ENCODE measurements around the gene NEK9. TPM values are rescaled to one million over a fixed set of nuclear protein-coding genes. Genes with fewer than 3 reads are reported as not detected.

NEK9 gene
- total RNA-seq, 1 experiment from 2014 or later: 103 TPM

DNA sequence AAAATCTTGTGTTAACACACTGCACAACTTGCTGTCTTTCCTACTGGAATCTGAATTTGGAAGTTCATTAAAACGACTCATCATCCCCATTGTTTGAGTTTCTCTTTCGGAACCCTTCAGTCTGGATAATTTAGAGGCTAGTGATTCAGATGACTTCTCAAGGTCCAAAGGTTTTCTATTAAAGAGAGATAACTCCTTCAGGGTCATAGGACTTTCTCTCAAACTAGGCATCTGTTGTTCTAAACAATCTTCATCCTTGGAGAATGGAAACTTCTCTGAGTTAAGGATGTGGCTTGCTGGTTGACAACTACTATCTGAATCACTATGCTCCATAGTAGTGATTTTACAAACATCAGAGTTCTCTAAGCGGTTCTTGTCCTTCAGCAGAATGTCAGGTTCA lies 79.9 kb downstream of the NEK9 start:
- H4K20me1 ChIP-seq (ENCODE audit: insufficient read depth, low read depth, low read length): 0 out of 2 replicates have a peak, but pooled peaks cover 5% of the 10 kb centered on the region
- H3K9me2 ChIP-seq (replicated peaks; ENCODE audit: insufficient read depth, low read length): no peaks in the 10 kb centered on the region
- no peak overlapping the region for H3K9ac ChIP-seq (ENCODE audit: low read length)
- peaks cover 91% of the 10 kb centered on the region for H3K79me2 ChIP-seq (ENCODE audit: low read length)
- H3K9me3 ChIP-seq (ENCODE audit: low read length): no peaks in the 10 kb centered on the region
- no peak for DNase-seq
- H3K4me2 ChIP-seq (ENCODE audit: low read depth, low read length, poor library complexity, severe bottlenecking): no peak overlapping the region
- no peak overlapping the region for H3K27ac ChIP-seq (ENCODE audit: low read length)
- H2AFZ ChIP-seq (ENCODE audit: low read length): no peak overlapping the region
- H3K36me3 ChIP-seq (ENCODE audit: insufficient read depth, low read length): peaks cover 52% of the 10 kb centered on the region
- peaks cover 32% of the 10 kb centered on the region for H3K4me1 ChIP-seq (ENCODE audit: low read length)
- H3K4me3 ChIP-seq (ENCODE audit: low read length): no peak overlapping the region
- no peaks in the 10 kb centered on the region for H3K27me3 ChIP-seq (ENCODE audit: low read length)

DNA sequence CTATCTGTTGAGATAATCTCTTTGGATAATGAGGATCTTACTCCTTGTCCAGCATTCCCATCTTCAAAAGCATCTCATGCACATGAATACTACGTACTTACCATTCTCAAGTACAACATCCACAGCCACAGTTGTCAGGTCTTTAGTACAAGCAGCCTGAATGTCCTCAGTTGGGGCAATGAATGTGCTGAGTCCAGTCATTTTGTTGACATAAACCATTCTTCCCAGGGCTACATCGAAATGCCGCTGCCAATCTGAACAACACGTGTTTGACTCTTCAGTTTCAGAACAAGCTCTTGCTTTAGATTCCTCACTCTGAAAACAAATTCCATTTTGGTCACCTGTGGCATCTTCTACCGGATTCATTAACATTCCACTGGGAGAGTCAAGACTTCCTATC lies 80.6 kb downstream of the NEK9 start:
- no peak overlapping the region for H3K4me2 ChIP-seq (ENCODE audit: low read depth, low read length, poor library complexity, severe bottlenecking)

DNA sequence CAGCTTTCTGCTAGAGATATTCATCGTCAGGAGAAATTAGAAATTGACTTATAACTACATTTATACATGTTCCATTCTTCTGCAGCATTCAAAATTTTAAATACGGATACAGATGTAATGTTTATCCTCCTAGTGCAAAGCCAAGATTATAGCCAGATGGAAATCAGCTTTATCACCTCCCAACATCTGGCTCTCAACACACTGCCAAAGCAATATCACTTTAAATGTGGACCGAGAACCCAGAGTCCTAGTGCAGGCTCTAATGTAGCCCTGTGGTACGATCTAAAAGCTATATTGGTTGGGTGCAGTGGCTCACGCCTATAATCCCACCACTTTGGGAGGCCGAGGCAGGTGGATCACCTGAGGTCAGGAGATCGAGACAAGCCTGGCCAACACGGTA lies 82.1 kb downstream of the NEK9 start:
- H4K20me1 ChIP-seq (ENCODE audit: insufficient read depth, low read depth, low read length): 0 out of 2 replicates have a peak, but pooled peaks cover 5% of the 10 kb centered on the region
- peaks cover 86% of the 10 kb centered on the region for H3K79me2 ChIP-seq (ENCODE audit: low read length)
- H3K4me1 ChIP-seq (ENCODE audit: low read length): peaks cover 13% of the 10 kb centered on the region
- no peaks in the 10 kb centered on the region for H3K9me2 ChIP-seq (replicated peaks; ENCODE audit: insufficient read depth, low read length)
- no peak overlapping the region for H3K4me2 ChIP-seq (ENCODE audit: low read depth, low read length, poor library complexity, severe bottlenecking)
- H3K36me3 ChIP-seq (ENCODE audit: insufficient read depth, low read length): peaks cover 65% of the 10 kb centered on the region
- DNase-seq: no peak
- H3K9ac ChIP-seq (ENCODE audit: low read length): no peak overlapping the region
- no peaks in the 10 kb centered on the region for H3K27me3 ChIP-seq (ENCODE audit: low read length)
- no peak overlapping the region for H2AFZ ChIP-seq (ENCODE audit: low read length)
- no peak overlapping the region for H3K4me3 ChIP-seq (ENCODE audit: low read length)
- H3K27ac ChIP-seq (ENCODE audit: low read length): no peak overlapping the region
- H3K9me3 ChIP-seq (ENCODE audit: low read length): no peaks in the 10 kb centered on the region

More for the DNA sequence above, 80.6 kb downstream of the NEK9 start:
- DNase-seq: no peak
- Histone ChIP-seq H3K9me3 (ENCODE audit: low read length) (no peaks in the 10 kb centered on the region), H4K20me1 (ENCODE audit: insufficient read depth, low read depth, low read length) (0 out of 2 replicates have a peak, but pooled peaks cover 5% of the 10 kb centered on the region), H3K4me1 (ENCODE audit: low read length) (peaks cover 27% of the 10 kb centered on the region), H3K27me3 (ENCODE audit: low read length) (no peaks in the 10 kb centered on the region), H3K79me2 (ENCODE audit: low read length) (peaks cover 96% of the 10 kb centered on the region), H3K36me3 (ENCODE audit: insufficient read depth, low read length) (peaks cover 59% of the 10 kb centered on the region), H3K4me3 (ENCODE audit: low read length) (no peak overlapping the region), H2AFZ (ENCODE audit: low read length) (no peak overlapping the region), H3K9ac (ENCODE audit: low read length) (no peak overlapping the region), H3K27ac (ENCODE audit: low read length) (no peak overlapping the region), H3K9me2 (replicated peaks; ENCODE audit: insufficient read depth, low read length) (no peaks in the 10 kb centered on the region)

DNA sequence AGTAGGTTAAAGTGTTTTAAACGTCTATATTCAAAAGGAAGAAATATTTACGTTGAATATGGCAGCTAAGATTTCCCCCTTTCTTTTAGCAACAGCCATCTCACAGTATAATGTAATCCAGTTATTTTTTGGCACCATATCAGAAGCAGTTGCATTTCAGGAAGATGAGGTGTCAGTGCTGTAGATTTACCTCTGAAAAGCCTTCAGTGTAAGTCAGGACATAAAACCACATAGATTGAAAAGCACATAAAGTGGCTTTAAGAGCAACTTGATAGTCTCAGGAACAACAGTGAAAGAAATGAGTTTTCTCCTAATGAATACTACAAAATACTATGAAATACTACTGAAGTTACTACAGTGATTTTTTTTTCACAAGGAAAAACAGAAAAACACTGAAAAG lies 82.5 kb downstream of the NEK9 start:
- Histone ChIP-seq H3K27me3 (ENCODE audit: low read length) (no peaks in the 10 kb centered on the region), H3K4me1 (ENCODE audit: low read length) (peaks cover 10% of the 10 kb centered on the region; the same call in 1 of the 2 replicates), H3K9ac (ENCODE audit: low read length) (no peak overlapping the region), H2AFZ (ENCODE audit: low read length) (no peak overlapping the region), H3K79me2 (ENCODE audit: low read length) (peaks cover 82% of the 10 kb centered on the region), H3K4me2 (ENCODE audit: low read depth, low read length, poor library complexity, severe bottlenecking) (no peak overlapping the region), H3K36me3 (ENCODE audit: insufficient read depth, low read length) (peaks cover 64% of the 10 kb centered on the region), H4K20me1 (ENCODE audit: insufficient read depth, low read depth, low read length) (0 out of 2 replicates have a peak, but pooled peaks cover 5% of the 10 kb centered on the region), H3K4me3 (ENCODE audit: low read length) (no peak overlapping the region), H3K9me2 (replicated peaks; ENCODE audit: insufficient read depth, low read length) (no peaks in the 10 kb centered on the region), H3K9me3 (ENCODE audit: low read length) (no peaks in the 10 kb centered on the region), H3K27ac (ENCODE audit: low read length) (no peak overlapping the region)
- DNase-seq: no peak

DNA sequence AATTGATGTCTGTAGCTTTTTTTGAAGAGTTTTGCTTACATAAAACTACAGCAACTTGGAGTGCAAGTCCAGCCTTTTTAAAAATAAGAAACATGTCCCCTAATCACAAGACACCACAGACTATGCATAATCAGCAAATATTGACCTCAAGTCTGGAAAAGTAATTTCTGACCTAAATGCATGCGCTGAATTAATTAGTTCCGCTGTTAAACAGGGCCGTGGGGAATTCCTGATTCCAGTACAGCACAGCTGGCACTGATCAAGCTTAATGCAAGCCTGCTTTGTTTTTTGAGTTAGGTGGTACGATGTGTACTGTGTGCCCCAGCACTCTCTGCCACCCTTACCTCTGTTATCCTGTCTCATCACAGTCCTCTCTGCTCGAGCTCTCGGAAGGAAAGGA lies 84.8 kb downstream of the NEK9 start:
- Histone ChIP-seq H3K9ac (ENCODE audit: low read length) (no peak overlapping the region), H3K27me3 (ENCODE audit: low read length) (no peaks in the 10 kb centered on the region), H4K20me1 (ENCODE audit: insufficient read depth, low read depth, low read length) (0 out of 2 replicates have a peak, but pooled peaks cover 5% of the 10 kb centered on the region), H3K4me2 (ENCODE audit: low read depth, low read length, poor library complexity, severe bottlenecking) (no peak overlapping the region), H2AFZ (ENCODE audit: low read length) (no peak overlapping the region), H3K27ac (ENCODE audit: low read length) (no peak overlapping the region), H3K9me3 (ENCODE audit: low read length) (no peaks in the 10 kb centered on the region), H3K9me2 (replicated peaks; ENCODE audit: insufficient read depth, low read length) (no peaks in the 10 kb centered on the region), H3K4me3 (ENCODE audit: low read length) (no peak overlapping the region), H3K79me2 (ENCODE audit: low read length) (peaks cover 67% of the 10 kb centered on the region), H3K4me1 (ENCODE audit: low read length) (peaks cover 7% of the 10 kb centered on the region; the same call in 1 of the 2 replicates), H3K36me3 (ENCODE audit: insufficient read depth, low read length) (peaks cover 65% of the 10 kb centered on the region)
- no peak for DNase-seq

DNA sequence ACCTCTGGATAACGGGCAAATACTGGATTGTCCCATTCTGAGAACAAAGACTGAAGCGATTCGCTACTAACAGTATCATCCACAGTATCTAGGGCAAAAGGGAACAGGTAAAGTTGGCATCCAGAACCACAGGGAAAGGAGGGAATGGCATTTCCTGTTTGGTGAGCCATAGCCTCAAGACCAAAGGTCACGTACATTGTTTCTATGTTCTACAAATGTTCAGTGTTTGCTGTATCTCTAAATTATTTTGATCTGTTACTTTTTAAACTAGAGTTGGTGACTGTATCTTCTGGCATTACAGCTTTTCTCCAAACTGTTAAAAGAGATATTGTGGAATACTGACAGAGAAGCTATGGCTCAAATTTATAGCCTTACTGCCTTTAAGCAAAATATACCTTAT lies 85.2 kb downstream of the NEK9 start:
- H4K20me1 ChIP-seq (ENCODE audit: insufficient read depth, low read depth, low read length): 0 out of 2 replicates have a peak, but pooled peaks cover 5% of the 10 kb centered on the region
- no peak overlapping the region for H3K4me2 ChIP-seq (ENCODE audit: low read depth, low read length, poor library complexity, severe bottlenecking)

DNA sequence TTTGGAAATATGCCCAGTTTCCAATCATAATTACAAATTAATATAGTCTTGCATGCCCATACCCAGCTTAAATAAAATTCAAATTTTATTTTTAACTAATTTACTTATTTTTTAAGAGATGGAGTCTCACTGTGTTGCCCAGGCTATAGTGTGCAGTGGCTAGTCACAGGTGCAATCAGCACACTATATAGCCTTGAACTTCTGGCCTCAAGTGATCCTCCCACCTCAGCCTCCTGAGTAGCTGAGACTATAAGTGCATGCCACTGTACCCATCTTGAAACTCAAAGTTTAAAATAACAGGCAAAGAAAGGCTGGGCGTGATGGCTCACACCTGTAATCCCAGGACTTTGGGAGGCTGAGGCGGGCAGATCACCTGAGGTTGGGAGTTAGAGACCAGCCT lies 85.9 kb downstream of the NEK9 start:
- H3K36me3 ChIP-seq (ENCODE audit: insufficient read depth, low read length): peaks cover 67% of the 10 kb centered on the region
- H3K4me3 ChIP-seq (ENCODE audit: low read length): no peak overlapping the region
- peaks cover 7% of the 10 kb centered on the region; the same call in 1 of the 2 replicates for H3K4me1 ChIP-seq (ENCODE audit: low read length)
- no peaks in the 10 kb centered on the region for H3K27me3 ChIP-seq (ENCODE audit: low read length)
- no peak overlapping the region for H3K4me2 ChIP-seq (ENCODE audit: low read depth, low read length, poor library complexity, severe bottlenecking)
- H4K20me1 ChIP-seq (ENCODE audit: insufficient read depth, low read depth, low read length): 0 out of 2 replicates have a peak, but pooled peaks cover 5% of the 10 kb centered on the region
- H3K79me2 ChIP-seq (ENCODE audit: low read length): peaks cover 56% of the 10 kb centered on the region
- no peak for DNase-seq
- H2AFZ ChIP-seq (ENCODE audit: low read length): no peak overlapping the region
- H3K27ac ChIP-seq (ENCODE audit: low read length): no peak overlapping the region
- no peaks in the 10 kb centered on the region for H3K9me2 ChIP-seq (replicated peaks; ENCODE audit: insufficient read depth, low read length)
- H3K9me3 ChIP-seq (ENCODE audit: low read length): no peaks in the 10 kb centered on the region
- no peak overlapping the region for H3K9ac ChIP-seq (ENCODE audit: low read length)

More for the DNA sequence above, 85.2 kb downstream of the NEK9 start:
- Histone ChIP-seq H2AFZ (ENCODE audit: low read length) (no peak overlapping the region), H3K79me2 (ENCODE audit: low read length) (peaks cover 62% of the 10 kb centered on the region), H3K9ac (ENCODE audit: low read length) (no peak overlapping the region), H3K4me3 (ENCODE audit: low read length) (no peak overlapping the region), H3K36me3 (ENCODE audit: insufficient read depth, low read length) (peaks cover 69% of the 10 kb centered on the region), H3K4me1 (ENCODE audit: low read length) (peaks cover 7% of the 10 kb centered on the region; the same call in 1 of the 2 replicates), H3K9me3 (ENCODE audit: low read length) (no peaks in the 10 kb centered on the region), H3K9me2 (replicated peaks; ENCODE audit: insufficient read depth, low read length) (no peaks in the 10 kb centered on the region), H3K27me3 (ENCODE audit: low read length) (no peaks in the 10 kb centered on the region), H3K27ac (ENCODE audit: low read length) (no peak overlapping the region)
- no peak for DNase-seq

DNA sequence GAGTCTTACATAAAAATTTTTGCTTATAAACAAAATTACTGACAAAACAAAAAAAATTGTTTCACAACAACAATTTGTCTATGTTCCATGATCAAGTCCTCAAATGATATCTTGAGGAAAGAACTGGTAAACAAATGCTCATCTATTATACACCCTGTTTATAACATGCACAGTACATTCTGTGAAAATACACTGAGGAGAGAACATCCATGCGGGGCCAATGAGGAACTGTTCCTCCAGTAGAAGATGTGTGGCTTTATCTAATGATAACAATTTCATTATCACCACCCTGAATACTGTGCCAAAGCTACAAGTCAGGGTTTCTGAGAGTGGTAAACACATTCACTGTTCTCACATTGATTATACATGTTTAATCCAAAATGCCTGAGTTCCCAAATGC lies 86.3 kb downstream of the NEK9 start:
- H3K79me2 ChIP-seq (ENCODE audit: low read length): peaks cover 55% of the 10 kb centered on the region
- H3K36me3 ChIP-seq (ENCODE audit: insufficient read depth, low read length): peaks cover 72% of the 10 kb centered on the region
- H3K9ac ChIP-seq (ENCODE audit: low read length): no peak overlapping the region
- H3K9me3 ChIP-seq (ENCODE audit: low read length): no peaks in the 10 kb centered on the region
- H4K20me1 ChIP-seq (ENCODE audit: insufficient read depth, low read depth, low read length): 0 out of 2 replicates have a peak, but pooled peaks cover 5% of the 10 kb centered on the region
- H3K4me1 ChIP-seq (ENCODE audit: low read length): peaks cover 6% of the 10 kb centered on the region; the same call in 1 of the 2 replicates
- H2AFZ ChIP-seq (ENCODE audit: low read length): no peak overlapping the region
- no peaks in the 10 kb centered on the region for H3K9me2 ChIP-seq (replicated peaks; ENCODE audit: insufficient read depth, low read length)
- no peaks in the 10 kb centered on the region for H3K27me3 ChIP-seq (ENCODE audit: low read length)
- DNase-seq: no peak
- no peak overlapping the region for H3K27ac ChIP-seq (ENCODE audit: low read length)
- H3K4me2 ChIP-seq (ENCODE audit: low read depth, low read length, poor library complexity, severe bottlenecking): no peak overlapping the region
- H3K4me3 ChIP-seq (ENCODE audit: low read length): no peak overlapping the region
